Measurements from ENCODE around the gene CASP3. TPM values are rescaled to one million over a fixed set of nuclear protein-coding genes. Genes with fewer than 3 reads are reported as not detected.
A peak's percentile ranks its signal among the peaks of the same experiment; 100 is the strongest.

CASP3 gene
- 10 to 100 TPM; 45.4 to 57.9 TPM for total RNA-seq

DNA sequence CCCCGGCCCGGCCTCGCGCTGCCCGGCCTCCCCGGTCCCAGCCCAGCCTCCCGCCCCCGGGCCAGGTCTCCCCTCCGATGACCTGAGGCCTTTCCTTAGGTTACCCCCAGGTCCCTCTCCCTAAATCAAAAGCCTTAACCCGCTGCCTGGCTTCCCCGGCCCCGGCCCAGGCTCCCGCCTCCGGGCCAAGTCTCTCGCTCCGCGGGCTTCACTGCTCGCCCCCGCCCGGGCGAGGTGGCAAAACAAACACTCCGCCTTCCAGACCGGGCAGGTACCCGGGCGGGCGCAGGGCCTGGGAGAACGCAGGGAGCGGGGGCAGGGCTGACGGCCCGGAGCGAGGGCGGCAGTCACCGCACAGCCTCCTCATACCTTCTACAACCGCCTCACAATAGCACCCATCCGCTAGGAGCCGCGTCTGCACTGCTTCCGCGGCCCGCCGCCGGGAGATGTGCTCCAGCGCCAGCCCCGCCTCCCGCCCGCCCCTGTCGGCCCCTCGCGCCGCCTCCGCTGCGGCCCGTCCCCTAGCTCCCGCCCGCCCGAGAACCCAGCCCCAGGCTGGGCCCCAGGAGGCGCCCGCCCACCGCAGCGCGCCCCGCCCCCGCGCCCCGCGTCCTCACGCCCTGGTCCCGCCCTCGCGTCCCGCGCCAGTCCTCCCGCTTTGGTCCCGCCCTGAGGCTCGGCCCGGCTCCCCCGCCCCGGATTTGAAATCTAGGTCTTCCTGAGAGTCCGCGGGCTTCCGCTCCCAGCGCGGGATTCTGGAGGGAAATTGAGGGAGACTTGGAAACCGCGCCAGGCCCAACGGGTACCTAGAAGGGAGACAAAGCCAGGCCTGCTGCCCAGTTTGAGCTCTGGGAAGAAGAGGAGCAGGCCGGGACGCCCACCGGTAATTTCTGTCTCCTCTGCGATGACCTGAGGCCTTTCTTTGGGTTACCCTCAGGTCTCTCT is at the start of gene CASP3, which contains the start of gene PRIMPOL:
TSS of gene CASP3 (minus strand) at position 422 of the 945 bp plus-strand sequence. CDS start 10,994 bp downstream, outside the sequence.
TSS of gene PRIMPOL (plus strand) at position 713 of the 945 bp plus-strand sequence. CDS start 7,403 bp downstream, outside the sequence.
- Histone ChIP-seq H3K4me1 (peaks cover 7% of the 10 kb centered on the region), H3K36me3 (no peaks in the 10 kb centered on the region), H3K27ac (peak within 1 kb of the TSS; percentile 99), H3K27me3 (no peaks in the 10 kb centered on the region), H3K4me3 (peak within 1 kb of the TSS; percentile 85), H3K9ac (ENCODE audit: low read depth in 2 of 2, low read length in 2 of 2) (peak within 1 kb of the TSS; percentile 88 to 97), H3K9me3 (no peaks in the 10 kb centered on the region)
- TF ChIP-seq CTCF (IDR thresholded peaks at IDR 0.05): no peak
- intact Hi-C loops (cut with DNase I): loop anchor here (10.0 kb wide), 1 partner anchor 86 kb away; the partner anchor contains the start of gene CENPU
- DNase-seq: peak; percentile 98

GRCh38 chr4:184697956-184698355 is 48.7 kb upstream of the CASP3 start:
- H3K4me1 ChIP-seq: no peaks in the 10 kb centered on the region
- H3K27ac ChIP-seq: no peak overlapping the region
- no peak overlapping the region for H3K9ac ChIP-seq (ENCODE audit: low read depth in 2 of 2, low read length in 2 of 2)
- H3K27me3 ChIP-seq: no peaks in the 10 kb centered on the region
- no peaks in the 10 kb centered on the region for H3K36me3 ChIP-seq
- intact Hi-C loops (cut with DNase I): no loop called here
- DNase-seq: no peak
- TF ChIP-seq CTCF (IDR thresholded peaks at IDR 0.05): no peak
- no peaks in the 10 kb centered on the region for H3K9me3 ChIP-seq
- H3K4me3 ChIP-seq: no peak overlapping the region

- Histone ChIP-seq H3K4me3 (no peak overlapping the region), H3K9ac (ENCODE audit: low read depth in 2 of 2, low read length in 2 of 2) (no peak overlapping the region), H3K36me3 (no peaks in the 10 kb centered on the region), H3K9me3 (no peaks in the 10 kb centered on the region), H3K27me3 (no peaks in the 10 kb centered on the region), H3K27ac (no peak overlapping the region), H3K4me1 (no peaks in the 10 kb centered on the region)
- intact Hi-C loops (cut with DNase I): no loop called here
- no peak for TF ChIP-seq CTCF (IDR thresholded peaks at IDR 0.05)
- no peak for DNase-seq
Observed at GRCh38 chr4:184695178-184695896, 46.1 kb upstream of the CASP3 start.

DNA sequence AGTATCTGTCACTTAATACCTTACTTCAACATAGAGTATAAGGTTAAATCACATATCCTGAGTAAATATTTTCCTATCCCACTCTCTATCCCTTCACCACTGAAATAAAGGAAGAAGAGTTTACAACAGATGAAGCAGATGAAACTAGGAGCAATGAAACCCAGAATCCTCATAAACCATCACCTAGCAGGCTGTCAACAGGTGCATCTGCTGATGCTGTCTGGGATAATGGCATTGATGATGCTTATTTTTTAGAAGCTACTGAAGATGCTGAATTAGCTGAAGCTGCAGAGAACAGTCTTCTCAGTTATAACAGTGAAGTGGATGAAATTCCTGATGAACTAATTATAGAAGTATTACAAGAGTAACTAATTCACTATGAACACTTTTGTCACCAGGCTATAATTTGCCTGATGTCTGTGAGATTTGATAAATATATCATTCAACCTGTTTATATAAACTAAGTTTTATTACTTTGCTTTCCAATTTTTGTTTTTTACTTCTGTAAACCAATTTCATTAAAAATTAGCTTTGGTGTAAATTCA is 45.2 kb upstream of the CASP3 start:
- no peak for TF ChIP-seq CTCF (IDR thresholded peaks at IDR 0.05)
- DNase-seq: no peak
- Histone ChIP-seq H3K4me3 (no peak overlapping the region), H3K36me3 (no peaks in the 10 kb centered on the region), H3K4me1 (no peaks in the 10 kb centered on the region), H3K9ac (ENCODE audit: low read depth in 2 of 2, low read length in 2 of 2) (no peak overlapping the region), H3K9me3 (no peaks in the 10 kb centered on the region), H3K27ac (no peak overlapping the region), H3K27me3 (no peaks in the 10 kb centered on the region)
- intact Hi-C loops (cut with DNase I): no loop called here

DNA sequence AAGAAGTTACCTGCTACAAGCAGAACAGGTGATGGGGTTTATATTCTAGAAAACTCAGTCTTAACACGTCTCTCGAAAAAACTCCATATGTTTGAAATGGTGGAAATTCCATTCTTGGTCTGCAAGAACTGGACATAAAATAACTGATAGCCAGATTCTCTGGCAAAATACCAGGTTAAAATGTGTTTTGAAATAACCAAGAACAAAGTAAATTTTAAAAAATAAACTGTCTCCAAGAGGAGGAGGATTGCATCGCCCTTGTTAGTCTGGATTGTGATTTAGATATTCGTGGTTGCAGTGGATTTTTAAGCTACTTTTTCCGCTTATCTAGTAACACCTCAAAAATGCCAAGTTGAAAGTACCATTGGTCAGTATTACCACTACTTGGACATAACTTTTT is 43.8 kb upstream of the CASP3 start:
- DNase-seq: no peak
- Histone ChIP-seq H3K9ac (ENCODE audit: low read depth in 2 of 2, low read length in 2 of 2) (no peak overlapping the region), H3K36me3 (no peaks in the 10 kb centered on the region), H3K27ac (no peak overlapping the region), H3K27me3 (no peaks in the 10 kb centered on the region), H3K9me3 (no peaks in the 10 kb centered on the region), H3K4me1 (no peaks in the 10 kb centered on the region), H3K4me3 (no peak overlapping the region)
- no peak for TF ChIP-seq CTCF (IDR thresholded peaks at IDR 0.05)
- intact Hi-C loops (cut with DNase I): no loop called here
